K562 (cell line): ENCODE data around the gene RFT1.

Experiments
- EP300 ChIP-seq: IDR thresholded peaks from 2 replicates; pipeline ENCODE4 v1.6.1; 2012; ENCODE audit warnings: low read length, improper control_type of control experiment
- EZH2 ChIP-seq: IDR thresholded peaks from 2 replicates; pipeline ENCODE4 v1.6.1; 2012; ENCODE audit warnings: low read depth, mild to moderate bottlenecking, inconsistent platforms, low read length, borderline replicate concordance
- MECOM ChIP-seq: fragments of 250-450 bp; sonication (Bioruptor Pico); IDR thresholded peaks from 2 replicates; pipeline ENCODE4 v1.8.0; 2022; ENCODE audit warnings: inconsistent platforms
- NR3C1 ChIP-seq: sonication (generic); formaldehyde crosslinking; IDR thresholded peaks from 2 replicates; pipeline ENCODE4 v1.8.1; 2022; ENCODE audit warnings: missing genetic modification reagents
- PREB ChIP-seq: sonication (generic); formaldehyde crosslinking; IDR thresholded peaks from 2 replicates; pipeline ENCODE4 v1.8.1; 2023; ENCODE audit warnings: mild to moderate bottlenecking, missing genetic modification reagents
- RAD21 ChIP-seq, 2 experiments: fragments of 250-450 bp in 1 of 2; fragments of 450-650 bp in 1 of 2; sonication (Bioruptor Pico) in 1 of 2; formaldehyde crosslinking in 1 of 2; IDR thresholded peaks in 1 of 2; conservative IDR thresholded peaks in 1 of 2; 2 replicates each; pipeline versions ENCODE4 v1.4.0 to v1.8.0; 2020 to 2022; ENCODE audit warnings: mild to moderate bottlenecking in 2 of 2, moderate library complexity in 1 of 2
- USF1 ChIP-seq: sonication (generic); formaldehyde crosslinking; IDR thresholded peaks from 2 replicates; pipeline ENCODE4 v1.9.0; 2022; ENCODE audit warnings: mild to moderate bottlenecking, missing genetic modification reagents
- TF ChIP-seq, protein P1 (sequence below), 3 experiments: IDR thresholded peaks in 2 of 3; conservative IDR thresholded peaks in 1 of 3; 2 replicates each; pipeline ENCODE4 v1.5.1; 2011 to 2012; ENCODE audit warnings: low read length in 3 of 3, mild to moderate bottlenecking in 3 of 3, control low read depth in 2 of 3, improper control_type of control experiment in 1 of 3, inconsistent platforms in 1 of 3, low read depth in 1 of 3, mixed read lengths in 1 of 3, moderate library complexity in 1 of 3; ENCODE audit not compliant: insufficient read depth in 2 of 3
- TF ChIP-seq, protein P2 (sequence below): sonication (generic); formaldehyde crosslinking; IDR thresholded peaks from 2 replicates; pipeline ENCODE4 v1.8.0; 2023; ENCODE audit warnings: missing genetic modification reagents, mild to moderate bottlenecking, borderline replicate concordance
- TF ChIP-seq, protein P3 (sequence below): fragments of 250-450 bp; sonication (Bioruptor Pico); IDR thresholded peaks from 2 replicates; pipeline ENCODE4 v1.5.0; 2021

- TF ChIP-seq EP300 (no peak), NR3C1 (CRISPR knock-in tag) (no peak), EZH2 (no peak), USF1 (CRISPR knock-in tag) (no peak), MECOM (CRISPR knock-in tag) (no peak), RAD21 (CRISPR knock-in tag; conservative IDR thresholded peaks at IDR 0.05 in 1 of 2, IDR thresholded peaks at IDR 0.05 in 1 of 2) (no peak), PREB (no peak)
- TF ChIP-seq, protein P1, sequence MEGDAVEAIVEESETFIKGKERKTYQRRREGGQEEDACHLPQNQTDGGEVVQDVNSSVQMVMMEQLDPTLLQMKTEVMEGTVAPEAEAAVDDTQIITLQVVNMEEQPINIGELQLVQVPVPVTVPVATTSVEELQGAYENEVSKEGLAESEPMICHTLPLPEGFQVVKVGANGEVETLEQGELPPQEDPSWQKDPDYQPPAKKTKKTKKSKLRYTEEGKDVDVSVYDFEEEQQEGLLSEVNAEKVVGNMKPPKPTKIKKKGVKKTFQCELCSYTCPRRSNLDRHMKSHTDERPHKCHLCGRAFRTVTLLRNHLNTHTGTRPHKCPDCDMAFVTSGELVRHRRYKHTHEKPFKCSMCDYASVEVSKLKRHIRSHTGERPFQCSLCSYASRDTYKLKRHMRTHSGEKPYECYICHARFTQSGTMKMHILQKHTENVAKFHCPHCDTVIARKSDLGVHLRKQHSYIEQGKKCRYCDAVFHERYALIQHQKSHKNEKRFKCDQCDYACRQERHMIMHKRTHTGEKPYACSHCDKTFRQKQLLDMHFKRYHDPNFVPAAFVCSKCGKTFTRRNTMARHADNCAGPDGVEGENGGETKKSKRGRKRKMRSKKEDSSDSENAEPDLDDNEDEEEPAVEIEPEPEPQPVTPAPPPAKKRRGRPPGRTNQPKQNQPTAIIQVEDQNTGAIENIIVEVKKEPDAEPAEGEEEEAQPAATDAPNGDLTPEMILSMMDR (IDR thresholded peaks at IDR 0.05 in 2 of 3, conservative IDR thresholded peaks at IDR 0.05 in 1 of 3; ENCODE audit: insufficient read depth in 2 of 3, low read depth in 1 of 3, low read length in 3 of 3): no peak
- TF ChIP-seq, protein P2, sequence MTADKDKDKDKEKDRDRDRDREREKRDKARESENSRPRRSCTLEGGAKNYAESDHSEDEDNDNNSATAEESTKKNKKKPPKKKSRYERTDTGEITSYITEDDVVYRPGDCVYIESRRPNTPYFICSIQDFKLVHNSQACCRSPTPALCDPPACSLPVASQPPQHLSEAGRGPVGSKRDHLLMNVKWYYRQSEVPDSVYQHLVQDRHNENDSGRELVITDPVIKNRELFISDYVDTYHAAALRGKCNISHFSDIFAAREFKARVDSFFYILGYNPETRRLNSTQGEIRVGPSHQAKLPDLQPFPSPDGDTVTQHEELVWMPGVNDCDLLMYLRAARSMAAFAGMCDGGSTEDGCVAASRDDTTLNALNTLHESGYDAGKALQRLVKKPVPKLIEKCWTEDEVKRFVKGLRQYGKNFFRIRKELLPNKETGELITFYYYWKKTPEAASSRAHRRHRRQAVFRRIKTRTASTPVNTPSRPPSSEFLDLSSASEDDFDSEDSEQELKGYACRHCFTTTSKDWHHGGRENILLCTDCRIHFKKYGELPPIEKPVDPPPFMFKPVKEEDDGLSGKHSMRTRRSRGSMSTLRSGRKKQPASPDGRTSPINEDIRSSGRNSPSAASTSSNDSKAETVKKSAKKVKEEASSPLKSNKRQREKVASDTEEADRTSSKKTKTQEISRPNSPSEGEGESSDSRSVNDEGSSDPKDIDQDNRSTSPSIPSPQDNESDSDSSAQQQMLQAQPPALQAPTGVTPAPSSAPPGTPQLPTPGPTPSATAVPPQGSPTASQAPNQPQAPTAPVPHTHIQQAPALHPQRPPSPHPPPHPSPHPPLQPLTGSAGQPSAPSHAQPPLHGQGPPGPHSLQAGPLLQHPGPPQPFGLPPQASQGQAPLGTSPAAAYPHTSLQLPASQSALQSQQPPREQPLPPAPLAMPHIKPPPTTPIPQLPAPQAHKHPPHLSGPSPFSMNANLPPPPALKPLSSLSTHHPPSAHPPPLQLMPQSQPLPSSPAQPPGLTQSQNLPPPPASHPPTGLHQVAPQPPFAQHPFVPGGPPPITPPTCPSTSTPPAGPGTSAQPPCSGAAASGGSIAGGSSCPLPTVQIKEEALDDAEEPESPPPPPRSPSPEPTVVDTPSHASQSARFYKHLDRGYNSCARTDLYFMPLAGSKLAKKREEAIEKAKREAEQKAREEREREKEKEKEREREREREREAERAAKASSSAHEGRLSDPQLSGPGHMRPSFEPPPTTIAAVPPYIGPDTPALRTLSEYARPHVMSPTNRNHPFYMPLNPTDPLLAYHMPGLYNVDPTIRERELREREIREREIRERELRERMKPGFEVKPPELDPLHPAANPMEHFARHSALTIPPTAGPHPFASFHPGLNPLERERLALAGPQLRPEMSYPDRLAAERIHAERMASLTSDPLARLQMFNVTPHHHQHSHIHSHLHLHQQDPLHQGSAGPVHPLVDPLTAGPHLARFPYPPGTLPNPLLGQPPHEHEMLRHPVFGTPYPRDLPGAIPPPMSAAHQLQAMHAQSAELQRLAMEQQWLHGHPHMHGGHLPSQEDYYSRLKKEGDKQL: no peak
- TF ChIP-seq, protein P3, sequence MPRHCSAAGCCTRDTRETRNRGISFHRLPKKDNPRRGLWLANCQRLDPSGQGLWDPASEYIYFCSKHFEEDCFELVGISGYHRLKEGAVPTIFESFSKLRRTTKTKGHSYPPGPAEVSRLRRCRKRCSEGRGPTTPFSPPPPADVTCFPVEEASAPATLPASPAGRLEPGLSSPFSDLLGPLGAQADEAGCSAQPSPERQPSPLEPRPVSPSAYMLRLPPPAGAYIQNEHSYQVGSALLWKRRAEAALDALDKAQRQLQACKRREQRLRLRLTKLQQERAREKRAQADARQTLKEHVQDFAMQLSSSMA: no peak
Measured at GRCh38 chr3:53080612-53081205, 49.5 kb downstream of the RFT1 start.
